GM12865 (cell line): Measurements from ENCODE around the gene SGK2.

Experiments
- DNase-seq: peaks from one replicate; pipeline ENCODE4 v3.0.0; 2010; ENCODE audit warnings: low read depth
- H3K4me3 ChIP-seq: 2 replicates; pipeline ENCODE4 v1.5.1; 2011; ENCODE audit warnings: mild to moderate bottlenecking, low read depth, low read length, control low read depth
- CTCF ChIP-seq: IDR thresholded peaks from 2 replicates; pipeline ENCODE4 v1.5.1; 2011; ENCODE audit warnings: low read length, control low read depth, low read depth, inconsistent platforms; ENCODE audit not compliant: insufficient read depth; ENCODE audit errors: missing control alignments

The SGK2 gene

GRCh38 chr20:43545837-43546578, 12.8 kb upstream of the SGK2 start:
- H3K4me3 ChIP-seq, result no peak overlapping the region
- DNase-seq, result no peak
- no peak for TF ChIP-seq CTCF

- no peak for DNase-seq
- no peak overlapping the region for H3K4me3 ChIP-seq
- no peak for TF ChIP-seq CTCF
Measured at GRCh38 chr20:43548273-43548880, 10.4 kb upstream of the SGK2 start.

DNA sequence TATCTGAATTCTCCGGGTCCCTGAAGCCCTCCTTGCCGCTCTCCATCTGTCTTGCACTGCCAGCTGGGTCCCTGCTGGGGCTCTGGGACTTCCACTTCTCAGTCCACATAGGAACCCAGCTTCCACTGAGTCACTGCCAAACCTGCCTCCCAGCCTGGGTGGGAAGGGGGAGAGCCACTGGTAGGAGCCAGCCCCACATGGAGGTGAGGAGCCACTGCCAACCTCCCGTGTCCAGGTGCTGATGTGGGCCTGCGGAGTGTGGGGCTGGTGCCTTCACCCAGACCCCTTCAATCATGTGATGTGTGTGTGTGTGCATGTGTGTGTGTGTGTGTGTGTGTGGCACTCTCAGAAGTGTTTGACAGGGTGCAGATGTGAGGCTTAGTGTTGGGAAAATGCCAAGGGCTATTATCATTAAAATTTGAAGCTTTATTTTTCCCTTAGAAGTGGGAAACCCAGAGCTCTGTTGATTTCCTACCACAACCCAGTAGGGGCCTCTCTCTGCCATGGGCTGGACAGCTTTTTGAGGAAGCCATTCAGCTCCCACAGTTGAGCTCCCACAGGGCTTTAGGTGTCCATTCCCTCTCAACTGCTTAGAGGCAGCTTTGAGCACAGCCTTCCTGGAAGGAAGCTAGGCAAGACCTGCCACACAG, 9.3 kb upstream of the SGK2 start:
- no peak for TF ChIP-seq CTCF
- DNase-seq, result no peak
- H3K4me3 ChIP-seq, result no peak overlapping the region

DNA sequence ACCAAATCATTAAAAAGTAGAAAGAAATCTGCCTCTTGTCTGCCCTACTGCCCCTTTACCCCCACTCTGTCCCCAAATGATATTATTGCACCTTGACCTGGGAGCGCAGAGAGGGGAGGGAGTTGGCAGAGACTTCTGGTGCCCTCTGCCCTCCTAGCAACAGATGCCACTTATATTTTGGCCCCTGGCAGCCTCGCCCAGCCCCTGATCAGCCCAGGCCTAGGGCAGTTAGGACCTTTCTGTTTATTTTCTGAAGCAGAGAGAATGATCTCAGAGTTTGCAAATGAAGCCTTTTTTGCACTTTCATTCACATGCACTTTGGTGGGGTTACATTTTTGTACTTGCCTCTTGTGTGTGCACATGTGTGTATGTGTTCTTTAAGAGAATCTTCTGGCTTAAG, 8.4 kb upstream of the SGK2 start:
- H3K4me3 ChIP-seq, result no peak overlapping the region
- no peak for TF ChIP-seq CTCF
- DNase-seq, result no peak

- TF ChIP-seq CTCF, result no peak
- no peak for DNase-seq
- H3K4me3 ChIP-seq, result no peak overlapping the region
Measured at GRCh38 chr20:43554369-43554768, 4.5 kb upstream of the SGK2 start.

DNA sequence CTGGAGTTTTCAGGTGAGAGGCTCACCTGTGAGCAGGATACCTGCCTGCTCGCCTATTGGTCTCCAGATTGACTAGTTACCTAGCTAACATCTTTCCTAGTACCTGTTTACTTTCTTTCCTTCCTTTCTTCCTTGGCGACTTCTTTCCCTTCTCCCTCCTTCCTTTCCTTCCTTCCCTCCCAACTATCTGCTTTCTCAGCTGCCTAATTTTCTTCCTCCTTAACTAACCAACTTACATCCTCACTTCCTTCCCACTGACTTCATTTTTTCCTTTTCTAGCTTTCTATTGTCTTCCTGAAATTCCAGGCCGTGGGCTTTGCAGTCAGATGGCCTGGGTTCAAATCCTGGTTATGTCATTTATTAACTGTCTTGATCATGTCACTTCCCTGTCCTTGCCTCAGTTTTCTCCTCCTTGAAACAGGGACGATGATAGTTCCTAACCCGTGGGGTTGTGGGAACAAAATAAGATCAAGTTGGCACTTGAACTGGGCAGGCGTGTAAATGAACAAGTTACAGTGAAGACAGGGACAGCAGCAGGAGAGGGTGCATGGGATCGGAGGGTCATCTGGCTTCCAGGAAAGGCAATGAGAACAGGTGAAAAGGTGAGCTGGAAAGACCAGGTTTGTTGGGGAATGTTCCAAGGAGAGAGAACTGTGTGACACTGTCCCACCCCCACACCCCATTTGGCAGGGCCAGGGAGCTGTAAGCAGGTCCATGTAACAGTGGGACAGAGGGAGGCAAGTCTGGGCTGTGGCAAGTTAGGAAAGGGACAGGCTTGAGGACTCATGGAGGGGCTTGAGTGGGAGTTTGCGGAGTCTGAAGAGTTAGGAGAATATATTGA, 540 bp downstream of the SGK2 start:
- TF ChIP-seq CTCF, result no peak
- DNase-seq, result no peak
- H3K4me3 ChIP-seq, result no peak overlapping the region
